ENCODE measurements around the gene CCT5.

DNA sequence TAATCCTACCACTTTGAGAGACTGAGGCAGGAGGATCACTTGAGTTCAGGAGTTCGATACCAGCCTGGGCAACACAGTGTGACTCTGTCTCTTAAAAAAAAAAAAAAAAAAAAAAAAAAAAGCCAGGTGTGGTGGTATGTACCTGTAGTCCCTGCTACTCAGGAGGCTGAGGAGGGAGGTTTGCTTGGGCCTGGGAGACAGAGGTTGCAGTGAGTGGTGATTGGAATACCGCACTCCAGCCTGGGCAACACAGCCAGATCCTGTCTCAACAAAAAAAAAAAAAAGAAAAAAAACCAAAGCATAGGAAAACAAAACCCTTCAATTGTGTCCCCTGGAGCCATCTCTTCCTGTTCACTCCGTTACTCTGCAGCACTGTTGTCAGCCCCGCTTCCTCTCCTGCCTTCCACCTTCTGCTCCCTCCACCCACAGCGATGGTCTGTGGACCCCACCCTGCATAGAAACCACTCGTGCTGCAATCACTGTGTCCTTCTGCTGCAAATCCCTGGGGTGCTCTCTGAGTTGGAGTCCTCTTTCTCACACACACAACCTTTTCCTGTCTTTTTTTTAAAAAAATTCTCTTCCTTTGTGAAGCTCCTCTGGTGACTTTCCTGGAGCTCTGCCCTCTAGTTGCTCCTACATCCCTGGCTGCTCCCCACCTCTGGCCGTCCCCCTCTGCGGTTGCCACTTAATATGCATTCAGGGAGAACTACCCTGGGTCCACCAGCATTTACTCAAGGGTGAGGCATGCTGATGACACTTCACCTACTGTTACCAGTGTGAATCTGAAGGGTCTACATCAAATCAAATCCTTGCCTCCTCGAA, 22.2 kb downstream of the CCT5 start:
- TF ChIP-seq, protein P1, sequence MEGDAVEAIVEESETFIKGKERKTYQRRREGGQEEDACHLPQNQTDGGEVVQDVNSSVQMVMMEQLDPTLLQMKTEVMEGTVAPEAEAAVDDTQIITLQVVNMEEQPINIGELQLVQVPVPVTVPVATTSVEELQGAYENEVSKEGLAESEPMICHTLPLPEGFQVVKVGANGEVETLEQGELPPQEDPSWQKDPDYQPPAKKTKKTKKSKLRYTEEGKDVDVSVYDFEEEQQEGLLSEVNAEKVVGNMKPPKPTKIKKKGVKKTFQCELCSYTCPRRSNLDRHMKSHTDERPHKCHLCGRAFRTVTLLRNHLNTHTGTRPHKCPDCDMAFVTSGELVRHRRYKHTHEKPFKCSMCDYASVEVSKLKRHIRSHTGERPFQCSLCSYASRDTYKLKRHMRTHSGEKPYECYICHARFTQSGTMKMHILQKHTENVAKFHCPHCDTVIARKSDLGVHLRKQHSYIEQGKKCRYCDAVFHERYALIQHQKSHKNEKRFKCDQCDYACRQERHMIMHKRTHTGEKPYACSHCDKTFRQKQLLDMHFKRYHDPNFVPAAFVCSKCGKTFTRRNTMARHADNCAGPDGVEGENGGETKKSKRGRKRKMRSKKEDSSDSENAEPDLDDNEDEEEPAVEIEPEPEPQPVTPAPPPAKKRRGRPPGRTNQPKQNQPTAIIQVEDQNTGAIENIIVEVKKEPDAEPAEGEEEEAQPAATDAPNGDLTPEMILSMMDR (optimal IDR thresholded peaks at IDR 0.05 in 1 of 3, IDR thresholded peaks at IDR 0.05 in 1 of 3, conservative IDR thresholded peaks at IDR 0.05 in 1 of 3; ENCODE audit: extremely low read depth in 1 of 3, insufficient read depth in 2 of 3, low read length in 3 of 3): no peak
- TF ChIP-seq EZH2 (IDR thresholded peaks at IDR 0.05; ENCODE audit: low read length): no peak

All from keratinocyte (primary cell).